Measurements from ENCODE around the gene MED19.

MED19 gene

DNA sequence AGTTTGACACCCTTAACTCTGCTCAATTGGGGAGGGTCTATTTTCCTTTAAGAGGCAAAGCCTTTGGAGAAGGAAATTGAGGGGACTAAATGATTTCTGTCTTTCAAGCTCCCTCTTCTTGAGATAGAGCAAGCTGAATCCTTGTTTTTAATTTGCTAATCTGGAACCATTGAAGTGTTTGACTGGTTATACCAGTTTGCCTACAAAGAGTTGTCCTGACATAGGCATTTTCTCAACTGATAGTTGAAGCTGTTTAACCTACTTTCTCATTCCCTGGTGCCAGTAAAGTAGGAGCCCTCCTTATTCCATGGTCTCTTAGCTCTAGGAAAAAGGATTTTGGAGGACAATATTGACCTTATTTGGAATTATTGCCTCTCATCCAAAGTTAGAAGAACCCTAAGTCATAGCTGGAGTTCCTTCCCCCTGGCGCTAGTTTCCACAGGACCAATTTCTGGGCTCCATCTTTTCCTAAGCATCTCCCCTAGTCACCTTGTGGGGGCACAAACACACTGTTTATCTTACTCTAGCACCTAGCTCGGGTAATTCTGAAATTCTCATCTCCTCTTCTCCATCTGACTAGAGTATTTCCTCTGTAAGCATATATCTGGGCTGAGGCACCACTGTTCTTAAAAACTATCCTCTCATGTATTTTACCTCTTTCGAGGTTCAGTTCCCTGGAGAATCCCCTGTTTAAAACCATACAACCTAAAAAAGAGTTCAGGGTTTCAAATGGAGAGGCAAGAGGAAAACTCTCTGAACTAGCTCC lies 36.7 kb downstream of the MED19 start:
- peaks cover 63% of the 10 kb centered on the region for H3K36me3 Mint-ChIP-seq (ENCODE audit: low read depth)
- no peaks in the 10 kb centered on the region for H3K9me3 Mint-ChIP-seq
- no peaks in the 10 kb centered on the region for H3K27me3 Mint-ChIP-seq
- H3K4me3 Mint-ChIP-seq = no peak overlapping the region
- H3K27ac Mint-ChIP-seq = peak overlapping the region; percentile 28
- peaks cover 86% of the 10 kb centered on the region for H3K4me1 Mint-ChIP-seq (ENCODE audit: low read depth)

DNA sequence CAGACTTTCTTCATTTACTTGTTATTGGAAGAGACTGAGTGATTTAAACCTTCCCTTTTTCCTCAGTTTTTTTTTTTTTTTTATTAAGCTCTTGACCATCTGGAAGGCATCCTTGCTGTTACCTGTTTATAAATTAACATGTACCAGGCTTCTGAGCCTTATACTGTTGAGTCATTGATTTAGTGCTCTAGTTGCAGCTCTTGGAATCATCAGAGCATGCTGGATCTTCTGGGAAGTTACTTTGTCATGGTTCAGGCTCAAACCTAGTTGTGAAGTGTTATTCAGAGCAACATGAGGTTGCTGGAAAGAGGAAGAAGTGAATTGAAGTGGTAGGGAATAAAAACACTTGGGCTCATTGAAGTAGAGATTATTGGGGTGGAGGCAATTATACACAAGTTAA lies 37.8 kb downstream of the MED19 start:
- H3K9me3 Mint-ChIP-seq = no peaks in the 10 kb centered on the region
- peak overlapping the region; percentile 49 for H3K27ac Mint-ChIP-seq
- H3K27me3 Mint-ChIP-seq = no peaks in the 10 kb centered on the region
- H3K36me3 Mint-ChIP-seq (ENCODE audit: low read depth) = peaks cover 63% of the 10 kb centered on the region
- H3K4me1 Mint-ChIP-seq (ENCODE audit: low read depth) = peaks cover 86% of the 10 kb centered on the region
- no peak overlapping the region for H3K4me3 Mint-ChIP-seq

DNA sequence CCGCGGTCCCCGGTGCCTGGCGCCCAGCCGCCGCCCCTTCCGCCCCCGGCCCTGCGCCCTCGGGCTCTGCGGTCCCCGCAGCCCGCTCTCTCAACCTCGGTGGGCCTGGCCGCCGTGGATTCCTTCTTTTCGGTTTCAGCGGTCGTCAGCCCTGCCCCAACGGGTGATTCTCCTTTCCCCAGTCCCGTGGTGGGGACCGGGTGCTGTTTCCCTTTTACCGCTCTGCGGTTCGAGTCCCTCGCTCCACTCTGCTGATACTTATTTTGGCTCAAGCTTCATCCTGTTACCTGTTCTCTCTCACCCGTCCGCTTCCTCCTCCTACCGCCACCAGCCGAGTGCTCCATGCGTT lies 43.6 kb downstream of the MED19 start:
- Mint-ChIP-seq H3K4me3 (peak overlapping the region; percentile 98), H3K4me1 (ENCODE audit: low read depth) (peaks cover 60% of the 10 kb centered on the region)

DNA sequence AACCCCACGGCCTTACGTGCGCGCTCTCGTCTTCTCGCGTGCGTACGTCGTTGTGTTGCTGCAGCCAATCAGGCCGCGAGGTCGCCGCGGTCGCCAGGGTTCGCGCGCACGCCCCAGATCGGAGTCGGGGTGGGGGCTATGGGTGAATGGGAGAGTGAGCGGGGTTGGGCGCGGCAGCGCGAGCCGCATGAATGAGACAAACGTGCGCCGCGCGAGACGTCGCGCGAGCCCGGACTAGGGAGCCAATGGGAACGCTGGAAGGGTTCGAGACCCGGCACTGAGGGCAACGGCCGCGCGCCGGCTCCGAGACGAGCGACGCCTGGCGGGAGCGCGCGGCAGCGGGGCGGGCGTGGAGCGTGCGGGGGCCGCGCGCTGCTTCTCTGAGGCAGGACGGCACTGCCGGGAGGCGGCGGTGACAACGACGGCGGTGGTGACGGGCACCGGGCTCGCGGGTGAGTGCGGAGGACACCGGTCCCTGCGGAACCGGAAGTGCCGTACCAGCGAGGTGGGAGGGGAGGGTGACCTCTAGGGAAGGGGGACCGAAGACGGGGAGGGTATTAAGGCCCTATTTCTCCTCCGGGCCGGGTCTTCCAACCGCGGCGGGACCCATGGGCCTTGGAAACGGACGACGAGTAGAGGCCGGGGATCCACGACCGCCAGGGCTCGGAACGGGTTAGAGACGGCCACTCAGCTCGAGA lies 44.1 kb downstream of the MED19 start, which contains the start of gene ZDHHC5:
Gene ZDHHC5 (plus strand): TSS at position 379 of the 698 bp plus-strand sequence. CDS start 4,977 bp downstream, outside the sequence.
- Mint-ChIP-seq H3K27ac (peak within 1 kb of the TSS; percentile 100), H3K9me3 (no peaks in the 10 kb centered on the region), H3K4me1 (ENCODE audit: low read depth) (peaks cover 56% of the 10 kb centered on the region), H3K27me3 (no peaks in the 10 kb centered on the region), H3K36me3 (ENCODE audit: low read depth) (peaks cover 16% of the 10 kb centered on the region), H3K4me3 (peak within 1 kb of the TSS; percentile 98)

More for the DNA sequence above, 43.6 kb downstream of the MED19 start:
- peaks cover 21% of the 10 kb centered on the region for H3K36me3 Mint-ChIP-seq (ENCODE audit: low read depth)
- no peaks in the 10 kb centered on the region for H3K9me3 Mint-ChIP-seq
- peak overlapping the region; percentile 100 for H3K27ac Mint-ChIP-seq
- no peaks in the 10 kb centered on the region for H3K27me3 Mint-ChIP-seq

DNA sequence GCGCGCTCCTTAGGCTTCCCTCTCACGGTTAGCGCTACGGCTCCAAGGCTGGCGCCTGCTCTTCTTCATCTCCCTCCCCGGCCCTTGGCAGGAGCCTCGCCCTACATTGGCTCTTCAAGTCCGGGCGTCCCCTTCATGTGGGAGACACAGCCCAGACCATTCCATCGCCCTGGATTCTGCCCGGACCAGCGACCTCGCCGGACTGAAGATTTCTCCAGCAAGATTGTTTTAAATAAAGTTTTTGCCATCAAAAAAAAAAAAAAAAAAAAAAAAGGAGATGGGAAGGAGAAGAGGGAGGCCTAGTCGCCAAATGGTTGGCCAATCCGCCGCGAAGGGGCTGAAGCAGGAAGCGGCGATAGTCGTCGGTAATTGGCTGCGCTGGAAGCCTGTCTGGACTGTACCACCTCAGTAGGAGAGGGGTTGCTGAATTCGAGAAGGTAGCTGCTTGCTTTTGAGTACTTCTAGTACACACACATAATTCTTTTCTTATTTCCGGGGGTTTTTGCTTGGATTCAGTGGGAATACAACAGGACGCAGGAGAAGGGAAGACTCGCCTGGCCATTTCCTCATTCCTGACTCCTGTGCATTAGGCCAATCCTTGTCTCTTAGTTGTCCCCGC lies 44.8 kb downstream of the MED19 start:
- Mint-ChIP-seq H3K27me3 (no peaks in the 10 kb centered on the region), H3K9me3 (no peaks in the 10 kb centered on the region), H3K27ac (peak overlapping the region; percentile 100), H3K4me3 (peak overlapping the region; percentile 98), H3K36me3 (ENCODE audit: low read depth) (peaks cover 16% of the 10 kb centered on the region), H3K4me1 (ENCODE audit: low read depth) (peaks cover 56% of the 10 kb centered on the region)

DNA sequence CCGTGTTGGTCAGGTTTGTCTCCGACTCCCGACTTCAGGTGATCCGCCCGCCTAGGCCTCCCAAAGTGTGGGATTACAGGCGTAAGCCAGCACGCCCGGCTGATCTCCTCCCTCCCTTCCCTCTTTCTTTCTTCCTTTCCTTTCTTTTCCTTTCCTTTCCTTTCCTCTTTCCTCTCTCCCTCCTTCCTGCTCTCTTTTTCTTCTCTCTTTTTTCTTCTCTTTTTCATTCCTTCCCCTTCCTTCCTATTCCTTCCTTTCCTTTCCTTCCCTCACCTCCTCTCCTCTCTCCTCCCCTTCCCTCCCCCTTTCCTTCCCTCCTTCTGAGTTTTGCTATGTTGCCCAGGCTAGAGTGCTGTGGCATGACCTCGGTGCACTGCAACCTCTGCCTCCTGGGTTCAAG lies 48.0 kb downstream of the MED19 start:
- H3K27me3 Mint-ChIP-seq = no peaks in the 10 kb centered on the region
- peaks cover 30% of the 10 kb centered on the region for H3K4me1 Mint-ChIP-seq (ENCODE audit: low read depth)
- peaks cover 32% of the 10 kb centered on the region for H3K36me3 Mint-ChIP-seq (ENCODE audit: low read depth)
- no peaks in the 10 kb centered on the region for H3K9me3 Mint-ChIP-seq
- H3K27ac Mint-ChIP-seq = no peak overlapping the region
- H3K4me3 Mint-ChIP-seq = no peak overlapping the region

DNA sequence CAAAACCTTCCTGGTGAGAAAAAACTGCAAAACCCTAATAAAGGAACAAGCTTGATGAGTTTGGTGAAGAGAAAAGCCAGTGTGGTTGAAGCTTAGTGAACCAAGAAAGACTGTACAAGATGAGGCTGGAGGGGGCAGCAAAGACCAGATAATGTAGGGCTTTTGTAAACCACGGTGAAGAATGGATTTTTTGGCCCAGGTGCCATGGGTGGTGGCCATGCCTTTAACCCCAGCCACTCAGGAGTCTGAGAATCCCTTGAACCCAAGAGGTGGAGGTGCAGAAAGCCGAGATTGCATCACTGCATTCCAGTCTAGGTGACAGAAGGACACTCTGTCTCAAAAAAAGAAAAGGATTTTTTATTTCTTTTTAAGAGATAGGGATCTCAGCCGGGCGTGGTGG lies 49.1 kb downstream of the MED19 start:
- H3K27ac Mint-ChIP-seq = no peak overlapping the region
- H3K27me3 Mint-ChIP-seq = no peaks in the 10 kb centered on the region

DNA sequence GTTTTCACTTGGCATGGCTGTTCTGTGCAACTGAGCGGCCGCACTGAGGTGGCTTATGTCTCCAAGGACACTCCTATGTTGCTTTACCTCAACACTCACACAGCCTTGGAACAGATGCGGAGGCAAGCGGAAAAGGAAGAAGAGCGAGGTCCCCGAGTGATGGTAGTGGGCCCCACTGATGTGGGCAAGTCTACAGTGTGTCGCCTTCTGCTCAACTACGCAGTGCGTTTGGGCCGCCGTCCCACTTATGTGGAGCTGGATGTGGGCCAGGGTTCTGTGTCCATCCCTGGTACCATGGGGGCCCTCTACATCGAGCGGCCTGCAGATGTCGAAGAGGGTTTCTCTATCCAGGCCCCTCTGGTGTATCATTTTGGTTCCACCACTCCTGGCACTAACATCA lies 52.3 kb downstream of the MED19 start:
- Mint-ChIP-seq H3K4me1 (ENCODE audit: low read depth) (peaks cover 32% of the 10 kb centered on the region), H3K9me3 (no peaks in the 10 kb centered on the region), H3K27me3 (no peaks in the 10 kb centered on the region), H3K36me3 (ENCODE audit: low read depth) (peaks cover 35% of the 10 kb centered on the region), H3K4me3 (no peak overlapping the region), H3K27ac (peak overlapping the region; percentile 17)

More for the DNA sequence above, 49.1 kb downstream of the MED19 start:
- Mint-ChIP-seq H3K4me1 (ENCODE audit: low read depth) (peaks cover 35% of the 10 kb centered on the region), H3K36me3 (ENCODE audit: low read depth) (peaks cover 32% of the 10 kb centered on the region), H3K4me3 (no peak overlapping the region), H3K9me3 (no peaks in the 10 kb centered on the region)

DNA sequence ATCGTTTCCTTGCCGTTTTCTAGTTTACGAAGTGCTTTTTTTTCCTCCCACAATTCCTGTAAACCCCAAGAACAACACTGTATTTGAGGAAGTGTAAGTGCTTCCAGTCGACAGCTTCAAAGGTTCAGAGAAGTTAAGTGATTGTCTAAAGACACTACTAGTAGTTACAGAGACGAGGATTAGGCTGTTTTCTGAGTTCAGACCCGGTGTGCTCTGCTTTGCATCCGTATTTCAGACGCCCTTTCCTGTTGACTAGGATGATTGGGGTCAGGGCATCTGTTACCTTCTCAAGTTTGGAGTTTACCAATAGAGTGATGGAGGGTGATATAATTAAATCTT lies 54.0 kb downstream of the MED19 start:
- no peaks in the 10 kb centered on the region for H3K9me3 Mint-ChIP-seq
- H3K4me3 Mint-ChIP-seq = peak overlapping the region; percentile 97
- H3K36me3 Mint-ChIP-seq (ENCODE audit: low read depth) = peaks cover 35% of the 10 kb centered on the region
- H3K4me1 Mint-ChIP-seq (ENCODE audit: low read depth) = peaks cover 34% of the 10 kb centered on the region
- H3K27me3 Mint-ChIP-seq = no peaks in the 10 kb centered on the region
- H3K27ac Mint-ChIP-seq = peak overlapping the region; percentile 97

DNA sequence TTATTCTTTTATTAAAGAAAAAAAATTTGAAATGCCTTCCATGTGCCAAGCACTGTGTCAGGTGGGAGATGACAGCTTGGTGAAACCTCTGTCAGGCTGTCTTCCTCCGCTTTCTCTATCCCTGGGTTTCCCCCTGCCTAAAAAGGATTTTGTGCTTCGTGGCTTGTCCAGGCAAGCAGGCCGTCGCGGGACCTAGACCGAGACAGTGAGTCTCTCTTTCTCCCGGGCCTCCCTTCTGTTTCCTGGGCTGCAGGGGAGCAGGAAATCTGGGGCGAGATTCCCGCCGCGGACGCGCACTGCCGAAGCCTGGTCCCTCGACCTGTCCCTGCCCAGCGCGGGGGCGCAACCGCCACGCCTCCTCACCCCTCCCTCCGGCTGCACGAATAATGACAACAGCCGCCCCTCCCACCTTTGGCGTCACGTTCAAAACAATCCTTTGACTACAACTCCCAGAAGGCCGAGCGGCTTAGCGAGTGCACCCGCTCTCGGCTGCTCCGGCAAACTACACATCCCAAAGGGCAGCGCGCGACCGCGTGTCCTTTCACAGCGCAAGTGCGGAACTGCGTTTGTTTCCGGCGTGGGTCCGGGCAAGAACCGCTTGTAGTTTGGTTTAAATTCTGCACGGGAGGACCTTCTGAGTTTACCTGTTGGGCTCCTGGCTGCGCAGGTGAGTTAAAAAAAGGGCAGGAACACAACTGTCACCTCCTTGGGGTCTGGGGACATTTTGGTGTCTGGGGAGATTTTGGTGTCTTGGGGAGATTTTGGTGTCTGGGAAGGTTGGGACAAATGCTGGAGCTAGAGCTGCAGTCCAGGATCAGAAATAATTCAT lies 54.6 kb downstream of the MED19 start, which contains the start of gene CLP1:
Gene CLP1 (plus strand): TSS at position 569 of the 829 bp plus-strand sequence. CDS start 1,715 bp downstream, outside the sequence.
- peaks cover 30% of the 10 kb centered on the region for H3K36me3 Mint-ChIP-seq (ENCODE audit: low read depth)
- no peaks in the 10 kb centered on the region for H3K9me3 Mint-ChIP-seq
- H3K4me1 Mint-ChIP-seq (ENCODE audit: low read depth) = peaks cover 34% of the 10 kb centered on the region
- H3K27me3 Mint-ChIP-seq = no peaks in the 10 kb centered on the region
- H3K27ac Mint-ChIP-seq = peak within 1 kb of the TSS; percentile 97
- H3K4me3 Mint-ChIP-seq = peak within 1 kb of the TSS; percentile 97

DNA sequence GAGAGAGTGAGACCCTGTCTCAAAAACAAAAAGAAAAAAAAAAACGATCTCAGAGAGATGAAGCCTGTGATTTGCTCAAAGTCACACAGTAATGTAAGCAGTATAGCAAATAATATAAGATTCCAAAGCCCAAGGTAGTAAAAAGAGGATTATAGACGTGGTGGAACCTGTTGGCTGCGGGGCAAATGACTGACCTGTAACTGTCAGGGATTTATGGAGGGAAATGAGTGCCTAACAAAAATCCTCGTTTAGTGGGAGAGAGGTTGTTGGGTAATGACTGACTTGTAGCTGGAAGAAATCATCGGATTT lies 55.2 kb downstream of the MED19 start:
- Mint-ChIP-seq H3K9me3 (no peaks in the 10 kb centered on the region), H3K27me3 (no peaks in the 10 kb centered on the region), H3K4me3 (peak overlapping the region; percentile 97), H3K4me1 (ENCODE audit: low read depth) (peaks cover 32% of the 10 kb centered on the region), H3K36me3 (ENCODE audit: low read depth) (peaks cover 26% of the 10 kb centered on the region), H3K27ac (peak overlapping the region; percentile 97)

All from stimulated activated naive CD8-positive, alpha-beta T cell treated with anti-CD3 and anti-CD28 coated beads, Interleukin-15, Interleukin-2, amounts not matched to agents 100 ng/mL and 50 ng/mL, for 24 hours (primary cell).